ENCODE measurements around the gene CHST5.
A peak's percentile ranks its signal among the peaks of the same experiment; 100 is the strongest.

The CHST5 gene

DNA sequence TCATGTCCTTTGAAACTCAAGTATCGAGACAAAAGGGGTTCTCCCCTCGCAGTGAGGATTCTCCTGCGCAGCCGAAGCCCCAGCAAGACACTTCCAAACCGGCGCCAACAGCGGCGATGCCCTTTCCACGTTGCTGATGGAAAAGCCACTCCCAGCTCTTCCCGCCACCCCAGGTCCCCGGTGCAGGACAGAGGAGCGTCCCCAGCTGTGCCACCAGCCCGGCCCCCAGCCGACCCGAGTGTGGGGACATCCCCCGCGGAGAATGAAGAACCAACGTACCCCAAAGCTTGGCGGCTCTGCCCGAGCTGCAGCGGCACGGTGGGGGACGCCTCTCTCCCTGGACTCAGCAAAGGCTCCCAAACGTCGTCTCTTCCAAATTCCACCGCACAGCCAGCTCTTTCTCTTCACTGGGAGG lies 41.2 kb downstream of the CHST5 start:
- peak overlapping the region; percentile 3 for H3K23ac ChIP-seq (ENCODE audit: low read depth, low read length, poor library complexity)
- H3K4me3 ChIP-seq (ENCODE audit: low read length in 2 of 2) = peak overlapping the region; percentile 46 to 87
- no peak overlapping the region for H2BK5ac ChIP-seq (ENCODE audit: low read length)
- H2AK5ac ChIP-seq (ENCODE audit: low read depth, low read length) = peak overlapping the region; percentile 75
- H2AFZ ChIP-seq (ENCODE audit: low read length) = peak overlapping the region; percentile 98
- no peak overlapping the region for H2BK120ac ChIP-seq (ENCODE audit: low read depth, low read length)
- no peak overlapping the region for H3K14ac ChIP-seq (ENCODE audit: low read length)
- peak overlapping the region; percentile 40 for H2BK15ac ChIP-seq (ENCODE audit: low read length)
- H3K27ac ChIP-seq (replicated peaks; ENCODE audit: low read length) = no peak overlapping the region
- H3K4me2 ChIP-seq (ENCODE audit: insufficient read depth, low read length, poor library complexity, severe bottlenecking) = peak overlapping the region; percentile 87
- peak overlapping the region; percentile 58 for H3K18ac ChIP-seq (ENCODE audit: low read length)
- no peak overlapping the region for H4K91ac ChIP-seq (ENCODE audit: low read depth, low read length, poor library complexity)
- peaks cover 0 to 5% of the 10 kb centered on the region in 2 donors for H3K4me1 ChIP-seq (ENCODE audit: control insufficient read depth in 2 of 2, insufficient read depth in 1 of 2, low read depth in 1 of 2, low read length in 2 of 2)
- no peaks in the 10 kb centered on the region for H3K36me3 ChIP-seq (replicated peaks in 1 of 2; ENCODE audit: control insufficient read depth in 2 of 2, insufficient read depth in 2 of 2, low read length in 2 of 2)
- peak overlapping the region; percentile 56 for H3K9ac ChIP-seq (ENCODE audit: low read depth, low read length, poor library complexity)
- no CpG with 5 or more reads among the region's 26 CpGs for WGBS, 2 donors (ENCODE audit: extremely low coverage in 2 of 2, insufficient read length in 2 of 2, insufficient replicate concordance in 1 of 2)
- H3K9me3 ChIP-seq (replicated peaks in 1 of 2; ENCODE audit: control insufficient read depth in 2 of 2, insufficient read depth in 1 of 2, low read depth in 1 of 2, low read length in 2 of 2) = no peaks in the 10 kb centered on the region
- H3K27me3 ChIP-seq (ENCODE audit: control insufficient read depth in 3 of 3, insufficient read depth in 3 of 3, low read depth in 1 of 3, low read length in 3 of 3) = peaks cover 0 to 41% (median 0%) of the 10 kb centered on the region in 3 experiments
- H4K8ac ChIP-seq (ENCODE audit: low read depth, low read length) = peak overlapping the region; percentile 92
- H3K79me1 ChIP-seq (ENCODE audit: low read depth, low read length) = no peaks in the 10 kb centered on the region
- peak; percentile 15 for DNase-seq (ENCODE audit: low spot score)
- no peak overlapping the region for H3K4ac ChIP-seq (ENCODE audit: low read length)
- no peak overlapping the region for H2BK12ac ChIP-seq (ENCODE audit: low read length)

DNA sequence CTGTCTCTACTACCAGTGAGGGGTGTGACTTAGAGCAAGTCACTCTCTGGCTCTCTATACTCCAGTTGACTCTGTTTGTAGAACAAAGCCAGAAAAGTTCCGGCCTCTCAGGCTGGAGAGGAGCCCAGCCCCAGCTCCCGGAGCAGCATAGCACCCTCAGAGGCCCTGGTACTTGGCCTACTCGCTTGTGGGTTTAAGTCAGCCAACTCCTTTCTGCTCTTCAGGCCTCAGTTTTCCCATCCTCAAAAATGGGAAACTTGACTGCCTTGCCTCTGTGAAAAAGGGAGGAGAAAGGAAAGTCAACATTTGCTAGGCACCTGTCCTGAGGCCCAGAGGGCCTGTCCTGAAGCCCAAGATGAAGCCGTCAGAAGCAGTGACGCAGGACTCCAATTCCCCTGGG lies 41.7 kb downstream of the CHST5 start:
- peak overlapping the region; percentile 46 to 87 for H3K4me3 ChIP-seq (ENCODE audit: low read length in 2 of 2)

DNA sequence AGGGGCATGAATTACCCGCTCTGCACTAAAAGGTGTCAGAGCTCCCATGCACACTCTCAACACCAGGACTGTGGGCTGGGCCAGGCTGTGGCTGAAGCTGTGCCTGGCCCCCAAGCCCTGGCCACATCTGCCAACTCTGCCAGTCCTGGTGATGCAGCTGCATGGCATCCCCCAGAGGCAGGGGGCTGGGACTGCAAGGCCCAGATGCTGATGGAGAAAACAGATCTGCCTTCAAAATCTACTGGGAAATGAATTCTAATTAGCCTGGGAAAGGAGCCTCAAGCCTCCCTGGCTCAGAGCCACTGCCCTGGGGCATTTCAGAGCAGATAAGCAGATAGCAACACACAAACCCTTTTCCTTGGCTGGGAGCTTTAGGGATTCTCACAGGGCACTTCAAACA lies 44.0 kb downstream of the CHST5 start:
- no peak overlapping the region for H4K8ac ChIP-seq (ENCODE audit: low read depth, low read length)
- H3K27ac ChIP-seq (replicated peaks; ENCODE audit: low read length) = no peak overlapping the region
- no peak overlapping the region for H3K18ac ChIP-seq (ENCODE audit: low read length)
- peaks cover 0 to 31% (median 0%) of the 10 kb centered on the region in 3 experiments for H3K27me3 ChIP-seq (ENCODE audit: control insufficient read depth in 3 of 3, insufficient read depth in 3 of 3, low read depth in 1 of 3, low read length in 3 of 3)
- H3K23ac ChIP-seq (ENCODE audit: low read depth, low read length, poor library complexity) = no peak overlapping the region
- H2BK15ac ChIP-seq (ENCODE audit: low read length) = no peak overlapping the region
- H3K9me3 ChIP-seq (replicated peaks in 1 of 2; ENCODE audit: control insufficient read depth in 2 of 2, insufficient read depth in 1 of 2, low read depth in 1 of 2, low read length in 2 of 2) = no peaks in the 10 kb centered on the region
- no peaks in the 10 kb centered on the region for H3K79me1 ChIP-seq (ENCODE audit: low read depth, low read length)
- no peak overlapping the region for H3K4me2 ChIP-seq (ENCODE audit: insufficient read depth, low read length, poor library complexity, severe bottlenecking)
- H3K14ac ChIP-seq (ENCODE audit: low read length) = no peak overlapping the region
- peaks cover 0 to 3% of the 10 kb centered on the region in 2 donors for H3K4me1 ChIP-seq (ENCODE audit: control insufficient read depth in 2 of 2, insufficient read depth in 1 of 2, low read depth in 1 of 2, low read length in 2 of 2)
- H3K9ac ChIP-seq (ENCODE audit: low read depth, low read length, poor library complexity) = no peak overlapping the region
- WGBS, 2 donors (ENCODE audit: extremely low coverage in 2 of 2, insufficient read length in 2 of 2, insufficient replicate concordance in 1 of 2) = no CpG with 5 or more reads among the region's 1 CpG
- DNase-seq (ENCODE audit: low spot score) = no peak
- no peak overlapping the region for H2AFZ ChIP-seq (ENCODE audit: low read length)
- no peak overlapping the region for H4K91ac ChIP-seq (ENCODE audit: low read depth, low read length, poor library complexity)
- no peak overlapping the region for H3K4ac ChIP-seq (ENCODE audit: low read length)
- H2BK120ac ChIP-seq (ENCODE audit: low read depth, low read length) = no peak overlapping the region
- H3K4me3 ChIP-seq (ENCODE audit: low read length in 2 of 2) = no peak overlapping the region
- H3K36me3 ChIP-seq (replicated peaks in 1 of 2; ENCODE audit: control insufficient read depth in 2 of 2, insufficient read depth in 2 of 2, low read length in 2 of 2) = peaks cover 0 to 2% of the 10 kb centered on the region in 2 donors
- no peak overlapping the region for H2AK5ac ChIP-seq (ENCODE audit: low read depth, low read length)
- H2BK5ac ChIP-seq (ENCODE audit: low read length) = no peak overlapping the region
- H2BK12ac ChIP-seq (ENCODE audit: low read length) = no peak overlapping the region

More for the DNA sequence above, 41.7 kb downstream of the CHST5 start:
- peaks cover 0 to 3% of the 10 kb centered on the region in 2 donors for H3K4me1 ChIP-seq (ENCODE audit: control insufficient read depth in 2 of 2, insufficient read depth in 1 of 2, low read depth in 1 of 2, low read length in 2 of 2)
- no peak overlapping the region for H4K91ac ChIP-seq (ENCODE audit: low read depth, low read length, poor library complexity)
- no peak overlapping the region for H2BK15ac ChIP-seq (ENCODE audit: low read length)
- no peak overlapping the region for H4K8ac ChIP-seq (ENCODE audit: low read depth, low read length)
- peak overlapping the region; percentile 98 for H2AFZ ChIP-seq (ENCODE audit: low read length)
- no peak overlapping the region for H2BK120ac ChIP-seq (ENCODE audit: low read depth, low read length)
- no peak overlapping the region for H2BK5ac ChIP-seq (ENCODE audit: low read length)
- no peak overlapping the region for H2AK5ac ChIP-seq (ENCODE audit: low read depth, low read length)
- no peak overlapping the region for H3K4ac ChIP-seq (ENCODE audit: low read length)
- H3K4me2 ChIP-seq (ENCODE audit: insufficient read depth, low read length, poor library complexity, severe bottlenecking) = peak overlapping the region; percentile 87
- H3K27ac ChIP-seq (replicated peaks; ENCODE audit: low read length) = no peak overlapping the region
- no peaks in the 10 kb centered on the region for H3K79me1 ChIP-seq (ENCODE audit: low read depth, low read length)
- H2BK12ac ChIP-seq (ENCODE audit: low read length) = no peak overlapping the region
- no peak overlapping the region for H3K14ac ChIP-seq (ENCODE audit: low read length)
- H3K18ac ChIP-seq (ENCODE audit: low read length) = no peak overlapping the region
- no peak overlapping the region for H3K9ac ChIP-seq (ENCODE audit: low read depth, low read length, poor library complexity)
- H3K23ac ChIP-seq (ENCODE audit: low read depth, low read length, poor library complexity) = no peak overlapping the region
- WGBS, 2 donors (ENCODE audit: extremely low coverage in 2 of 2, insufficient read length in 2 of 2, insufficient replicate concordance in 1 of 2) = no CpG with 5 or more reads among the region's 5 CpGs
- no peaks in the 10 kb centered on the region for H3K9me3 ChIP-seq (replicated peaks in 1 of 2; ENCODE audit: control insufficient read depth in 2 of 2, insufficient read depth in 1 of 2, low read depth in 1 of 2, low read length in 2 of 2)
- H3K36me3 ChIP-seq (replicated peaks in 1 of 2; ENCODE audit: control insufficient read depth in 2 of 2, insufficient read depth in 2 of 2, low read length in 2 of 2) = no peaks in the 10 kb centered on the region
- H3K27me3 ChIP-seq (ENCODE audit: control insufficient read depth in 3 of 3, insufficient read depth in 3 of 3, low read depth in 1 of 3, low read length in 3 of 3) = peaks cover 0 to 40% (median 0%) of the 10 kb centered on the region in 3 experiments
- no peak for DNase-seq (ENCODE audit: low spot score)

DNA sequence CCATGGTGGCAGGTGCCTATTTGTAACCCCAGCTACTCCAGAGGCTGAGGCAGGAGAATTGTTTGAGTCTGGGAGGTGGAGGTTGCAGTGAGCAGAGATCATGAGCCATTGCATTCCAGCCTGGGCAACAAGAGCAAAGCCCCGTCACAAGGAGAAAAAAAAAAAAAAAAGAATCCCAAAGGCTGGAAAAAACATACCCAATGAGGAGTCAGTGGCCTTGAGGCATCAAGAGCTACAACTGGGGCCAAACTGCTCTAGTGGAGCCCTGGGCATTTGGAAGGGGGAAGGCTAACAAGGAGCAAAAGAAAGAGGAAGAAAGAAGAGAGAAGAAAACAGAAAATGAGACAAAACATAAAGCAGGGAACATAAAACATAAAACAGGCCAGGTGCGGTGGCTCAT lies 47.6 kb downstream of the CHST5 start:
- Histone ChIP-seq H3K36me3 (replicated peaks in 1 of 2; ENCODE audit: control insufficient read depth in 2 of 2, insufficient read depth in 2 of 2, low read length in 2 of 2) (peaks cover 0 to 2% of the 10 kb centered on the region in 2 donors), H3K79me1 (ENCODE audit: low read depth, low read length) (no peaks in the 10 kb centered on the region), H2BK5ac (ENCODE audit: low read length) (no peak overlapping the region), H2AK5ac (ENCODE audit: low read depth, low read length) (no peak overlapping the region), H3K27ac (replicated peaks; ENCODE audit: low read length) (no peak overlapping the region), H3K4me2 (ENCODE audit: insufficient read depth, low read length, poor library complexity, severe bottlenecking) (no peak overlapping the region), H2BK15ac (ENCODE audit: low read length) (no peak overlapping the region), H2BK12ac (ENCODE audit: low read length) (no peak overlapping the region), H3K27me3 (ENCODE audit: control insufficient read depth in 3 of 3, insufficient read depth in 3 of 3, low read depth in 1 of 3, low read length in 3 of 3) (peaks cover 0 to 4% (median 0%) of the 10 kb centered on the region in 3 experiments), H3K9ac (ENCODE audit: low read depth, low read length, poor library complexity) (no peak overlapping the region), H2AFZ (ENCODE audit: low read length) (no peak overlapping the region), H4K91ac (ENCODE audit: low read depth, low read length, poor library complexity) (no peak overlapping the region), H2BK120ac (ENCODE audit: low read depth, low read length) (no peak overlapping the region), H3K14ac (ENCODE audit: low read length) (no peak overlapping the region), H3K4me1 (ENCODE audit: control insufficient read depth in 2 of 2, insufficient read depth in 1 of 2, low read depth in 1 of 2, low read length in 2 of 2) (no peaks in the 10 kb centered on the region), H3K9me3 (replicated peaks in 1 of 2; ENCODE audit: control insufficient read depth in 2 of 2, insufficient read depth in 1 of 2, low read depth in 1 of 2, low read length in 2 of 2) (no peaks in the 10 kb centered on the region), H3K18ac (ENCODE audit: low read length) (no peak overlapping the region), H3K4ac (ENCODE audit: low read length) (no peak overlapping the region), H3K4me3 (ENCODE audit: low read length in 2 of 2) (no peak overlapping the region), H3K23ac (ENCODE audit: low read depth, low read length, poor library complexity) (no peak overlapping the region), H4K8ac (ENCODE audit: low read depth, low read length) (no peak overlapping the region)
- DNase-seq (ENCODE audit: low spot score) = no peak
- no CpG with 5 or more reads among the region's 2 CpGs for WGBS, 2 donors (ENCODE audit: extremely low coverage in 2 of 2, insufficient read length in 2 of 2, insufficient replicate concordance in 1 of 2)

Measured in neuronal stem cell (in vitro differentiated cells).